ES-I3 (cell line): Measurements from ENCODE around the gene TACC2.

Experiments
- H3K36me3 ChIP-seq: 2 replicates; pipeline ENCODE4 v1.6.1; 2013; ENCODE audit warnings: mild to moderate bottlenecking, low read length, control low read depth, moderate library complexity; ENCODE audit not compliant: insufficient read depth
- H3K4me1 ChIP-seq: 2 replicates; pipeline ENCODE4 v1.6.1; 2013; ENCODE audit warnings: mild to moderate bottlenecking, control low read depth, low read length; ENCODE audit not compliant: insufficient read depth
- H3K9ac ChIP-seq: 2 replicates; pipeline ENCODE4 v1.6.1; 2013; ENCODE audit warnings: low read depth, mild to moderate bottlenecking, low read length, moderate library complexity
- H3K9me3 ChIP-seq: 2 replicates; pipeline ENCODE4 v1.6.1; 2013; ENCODE audit warnings: mild to moderate bottlenecking, low read length, moderate library complexity; ENCODE audit not compliant: control insufficient read depth, insufficient read depth

The TACC2 gene

GRCh38 chr10:122241836-122242235 lies 252.9 kb downstream of the TACC2 start:
- H3K9me3 ChIP-seq: no peaks in the 10 kb centered on the region
- H3K4me1 ChIP-seq: no peaks in the 10 kb centered on the region
- no peak overlapping the region for H3K9ac ChIP-seq
- H3K36me3 ChIP-seq: peaks cover 17% of the 10 kb centered on the region; the same call in 1 of the 2 replicates

- Histone ChIP-seq H3K4me1 (no peaks in the 10 kb centered on the region), H3K9ac (no peak overlapping the region), H3K9me3 (no peaks in the 10 kb centered on the region), H3K36me3 (peaks cover 17% of the 10 kb centered on the region; the same call in 1 of the 2 replicates)
These were observed 254.6 kb downstream of the TACC2 start for GRCh38 chr10:122243550-122243949.

- H3K9ac ChIP-seq: no peak overlapping the region
- no peaks in the 10 kb centered on the region for H3K4me1 ChIP-seq
- no peaks in the 10 kb centered on the region for H3K9me3 ChIP-seq
- peaks cover 17% of the 10 kb centered on the region; the same call in 1 of the 2 replicates for H3K36me3 ChIP-seq
These were observed 255.3 kb downstream of the TACC2 start for GRCh38 chr10:122244001-122244975.

- no peak overlapping the region for H3K9ac ChIP-seq
- no peaks in the 10 kb centered on the region for H3K9me3 ChIP-seq
- peaks cover 17% of the 10 kb centered on the region; the same call in 1 of the 2 replicates for H3K36me3 ChIP-seq
- H3K4me1 ChIP-seq: no peaks in the 10 kb centered on the region
These were observed 256.2 kb downstream of the TACC2 start for GRCh38 chr10:122245136-122245535.

- Histone ChIP-seq H3K36me3 (peaks cover 17% of the 10 kb centered on the region; the same call in 1 of the 2 replicates), H3K9me3 (no peaks in the 10 kb centered on the region), H3K4me1 (no peaks in the 10 kb centered on the region), H3K9ac (no peak overlapping the region)
These were observed 256.9 kb downstream of the TACC2 start for GRCh38 chr10:122245897-122246296.

- no peak overlapping the region for H3K9ac ChIP-seq
- no peaks in the 10 kb centered on the region for H3K9me3 ChIP-seq
- peaks cover 15% of the 10 kb centered on the region; the same call in 1 of the 2 replicates for H3K36me3 ChIP-seq
- no peaks in the 10 kb centered on the region for H3K4me1 ChIP-seq
These were observed 258.0 kb downstream of the TACC2 start for GRCh38 chr10:122246830-122247520.

GRCh38 chr10:122248356-122249302 lies 259.7 kb downstream of the TACC2 start:
- no peak overlapping the region for H3K9ac ChIP-seq
- H3K4me1 ChIP-seq: no peaks in the 10 kb centered on the region

GRCh38 chr10:122249303-122249850 lies 260.4 kb downstream of the TACC2 start:
- no peaks in the 10 kb centered on the region for H3K4me1 ChIP-seq
- H3K9me3 ChIP-seq: no peaks in the 10 kb centered on the region
- no peak overlapping the region for H3K9ac ChIP-seq
- no peaks in the 10 kb centered on the region; the same call in 1 of the 2 replicates for H3K36me3 ChIP-seq

More at GRCh38 chr10:122248356-122249302, 259.7 kb downstream of the TACC2 start:
- H3K36me3 ChIP-seq: peaks cover 2% of the 10 kb centered on the region; the same call in 1 of the 2 replicates
- no peaks in the 10 kb centered on the region for H3K9me3 ChIP-seq

- no peak overlapping the region for H3K9ac ChIP-seq
- no peaks in the 10 kb centered on the region; the same call in 1 of the 2 replicates for H3K36me3 ChIP-seq
- H3K9me3 ChIP-seq: no peaks in the 10 kb centered on the region
- H3K4me1 ChIP-seq: no peaks in the 10 kb centered on the region
These were observed 261.2 kb downstream of the TACC2 start for GRCh38 chr10:122249991-122250750.

GRCh38 chr10:122251459-122252255 lies 262.7 kb downstream of the TACC2 start:
- H3K9me3 ChIP-seq: no peaks in the 10 kb centered on the region
- H3K36me3 ChIP-seq: peaks cover 3% of the 10 kb centered on the region; the same call in 1 of the 2 replicates
- no peak overlapping the region for H3K9ac ChIP-seq
- H3K4me1 ChIP-seq: no peaks in the 10 kb centered on the region

GRCh38 chr10:122252805-122253204 lies 263.8 kb downstream of the TACC2 start:
- Histone ChIP-seq H3K9ac (no peak overlapping the region), H3K9me3 (no peaks in the 10 kb centered on the region), H3K36me3 (peaks cover 3% of the 10 kb centered on the region; the same call in 1 of the 2 replicates), H3K4me1 (no peaks in the 10 kb centered on the region)

GRCh38 chr10:122253605-122254004 lies 264.6 kb downstream of the TACC2 start:
- Histone ChIP-seq H3K9ac (no peak overlapping the region), H3K4me1 (peaks cover 6% of the 10 kb centered on the region; the same call in 1 of the 2 replicates), H3K36me3 (peaks cover 3% of the 10 kb centered on the region; the same call in 1 of the 2 replicates), H3K9me3 (no peaks in the 10 kb centered on the region)
